Epithelial cell of prostate (primary cell): Measurements from ENCODE around the gene E2F3.
"Not testable (repeated sequence)": the region's sequence is repeated elsewhere in the genome, so short reads cannot be mapped to it uniquely, and the experiment has no call there.

Experiments used
- DNase-seq: peaks from one replicate; pipeline ENCODE4 v3.0.0-alpha.2; 2011; ENCODE audit warnings: low read depth, low spot score
- H3K27ac ChIP-seq: fragments of 450-650 bp; 2 replicates; pipeline ENCODE4 v1.5.1; 2017; ENCODE audit warnings: mild to moderate bottlenecking

The E2F3 gene

DNA sequence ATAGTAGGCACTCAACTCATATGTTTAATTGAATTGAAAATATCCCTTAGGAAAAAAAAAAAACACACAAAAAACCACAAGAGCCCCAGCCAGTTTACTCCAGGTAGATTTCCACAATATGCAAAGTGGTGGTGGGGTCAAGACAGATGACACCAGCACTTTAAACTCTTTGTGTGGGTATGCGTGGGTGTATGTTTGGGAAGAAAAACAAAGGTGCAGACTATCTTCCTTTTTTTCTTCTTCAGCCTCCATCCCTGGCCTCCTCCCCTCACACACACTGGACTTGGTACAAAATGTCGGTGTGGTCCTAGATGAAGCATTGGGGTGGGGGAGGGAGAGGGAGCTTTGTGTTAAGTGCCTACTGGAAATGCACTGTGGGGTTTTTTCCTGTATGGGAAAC, 90.4 kb downstream of the E2F3 start:
- H3K27ac ChIP-seq, result no peak overlapping the region
- no peak for DNase-seq

DNA sequence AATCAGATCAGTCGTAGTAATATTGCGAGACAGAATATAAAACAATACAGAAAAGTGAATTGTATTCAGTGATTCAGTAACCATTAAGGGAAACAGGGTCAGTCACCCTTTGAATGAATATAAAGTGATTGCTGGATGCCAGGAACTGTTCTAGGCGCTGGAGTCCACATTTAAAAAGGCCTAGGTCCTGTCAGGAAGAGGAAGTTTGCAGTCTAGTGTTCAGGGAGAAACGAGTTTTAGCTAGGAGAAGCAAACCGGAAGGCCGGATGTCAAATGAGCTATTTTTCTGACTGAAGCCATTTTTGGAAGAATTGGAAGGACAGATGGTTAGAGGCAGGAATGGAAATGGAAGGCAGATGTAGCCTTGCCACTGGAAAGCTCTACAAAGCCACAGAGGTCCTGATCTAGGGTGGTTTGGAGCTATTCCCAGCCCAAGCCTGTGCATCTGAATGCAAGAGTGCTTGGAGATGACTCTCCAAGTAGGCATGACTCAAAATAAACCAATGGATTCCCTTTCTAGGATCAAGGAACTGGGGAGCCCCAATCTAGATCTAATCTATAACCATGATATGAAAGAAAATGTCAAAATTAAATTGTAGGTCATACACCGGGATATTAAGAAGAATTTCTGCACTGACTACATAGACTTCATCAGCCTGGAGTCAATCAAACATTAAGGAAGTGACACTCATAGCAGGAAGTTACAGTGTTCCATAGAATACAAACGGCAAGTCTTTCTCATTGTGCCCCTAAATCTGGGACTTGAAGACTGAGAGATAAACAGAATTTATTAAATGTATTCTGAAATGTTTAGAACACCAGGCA, 95.7 kb downstream of the E2F3 start:
- no peak overlapping the region for H3K27ac ChIP-seq
- DNase-seq, result no peak

DNA sequence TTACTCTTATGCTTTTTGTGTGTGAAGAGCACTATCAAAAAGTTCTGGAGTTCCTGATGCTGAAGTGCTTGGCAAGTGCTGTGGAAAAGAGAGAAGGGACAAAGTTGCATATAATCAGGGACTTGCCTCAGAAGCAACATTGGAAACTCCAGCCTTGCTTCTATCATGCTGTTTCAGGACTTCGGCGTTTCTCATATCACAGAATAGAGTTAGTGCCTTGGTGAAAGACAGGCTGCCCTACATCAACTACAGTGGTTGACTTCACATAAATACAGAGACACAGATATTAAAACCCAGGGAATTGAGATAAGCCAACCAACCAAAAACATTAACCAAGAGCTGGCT, 96.3 kb downstream of the E2F3 start:
- DNase-seq, result no peak
- H3K27ac ChIP-seq, result no peak overlapping the region

DNA sequence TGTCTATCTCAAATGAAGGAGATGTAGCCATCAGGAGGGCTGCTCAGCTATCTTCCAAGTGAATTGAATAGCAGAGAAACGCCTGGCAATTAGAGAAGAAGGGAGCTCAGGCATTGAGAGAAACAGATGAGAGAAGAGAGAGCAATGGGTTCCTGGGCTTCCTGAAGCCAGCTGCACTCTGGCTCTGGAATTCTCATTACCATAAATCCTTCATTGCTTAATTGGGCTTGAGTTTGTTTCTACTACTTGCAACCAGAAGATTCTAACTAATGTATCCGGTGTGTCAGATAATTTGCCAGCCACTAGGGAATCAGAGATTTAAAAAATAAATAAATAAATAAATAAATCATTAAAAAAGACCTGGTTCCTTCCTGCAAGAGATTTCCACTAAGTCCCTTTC, 107.5 kb downstream of the E2F3 start:
- no peak for DNase-seq
- no peak overlapping the region for H3K27ac ChIP-seq

DNA sequence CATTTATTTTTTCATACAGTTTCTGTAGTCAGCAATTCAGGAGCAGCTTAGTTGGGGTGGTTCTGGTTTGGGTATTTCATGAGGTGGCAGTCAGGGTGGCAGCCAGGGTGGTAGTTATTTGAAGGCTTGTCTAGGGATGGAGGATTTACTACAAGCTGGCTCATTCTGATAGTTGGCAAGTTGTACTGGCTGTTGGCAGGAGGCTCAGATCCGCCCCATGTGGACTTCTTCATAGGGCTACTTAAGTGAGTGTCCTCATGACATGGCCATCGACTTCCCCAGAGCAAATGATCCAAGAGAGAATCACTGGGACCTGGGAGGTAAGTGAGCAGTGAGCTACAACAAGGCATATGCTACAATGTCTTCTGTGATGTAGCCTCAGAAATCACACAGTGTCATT, 110.2 kb downstream of the E2F3 start:
- DNase-seq, result no peak
- no peak overlapping the region for H3K27ac ChIP-seq

DNA sequence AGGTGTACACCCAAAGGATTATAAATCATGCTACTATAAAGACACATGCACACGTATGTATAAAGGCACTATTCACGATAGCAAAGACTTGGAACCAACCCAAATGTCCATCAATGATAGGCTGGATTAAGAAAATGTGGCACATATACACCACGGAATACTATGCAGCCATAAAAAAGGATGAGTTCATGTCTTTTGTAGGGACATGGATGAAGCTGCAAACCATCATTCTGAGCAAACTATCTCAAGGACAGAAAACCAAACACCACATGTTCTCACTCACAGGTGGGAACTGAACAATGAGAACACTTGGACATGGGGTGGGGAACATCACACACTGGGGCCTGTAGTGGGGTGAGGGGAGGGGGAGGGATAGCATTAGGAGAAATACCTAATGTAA, 123.5 kb downstream of the E2F3 start:
- H3K27ac ChIP-seq, DNase-seq: not testable (repeated sequence)

- H3K27ac ChIP-seq, DNase-seq: not testable (repeated sequence)
These were observed 127.4 kb downstream of the E2F3 start for GRCh38 chr6:20529086-20529448.

DNA sequence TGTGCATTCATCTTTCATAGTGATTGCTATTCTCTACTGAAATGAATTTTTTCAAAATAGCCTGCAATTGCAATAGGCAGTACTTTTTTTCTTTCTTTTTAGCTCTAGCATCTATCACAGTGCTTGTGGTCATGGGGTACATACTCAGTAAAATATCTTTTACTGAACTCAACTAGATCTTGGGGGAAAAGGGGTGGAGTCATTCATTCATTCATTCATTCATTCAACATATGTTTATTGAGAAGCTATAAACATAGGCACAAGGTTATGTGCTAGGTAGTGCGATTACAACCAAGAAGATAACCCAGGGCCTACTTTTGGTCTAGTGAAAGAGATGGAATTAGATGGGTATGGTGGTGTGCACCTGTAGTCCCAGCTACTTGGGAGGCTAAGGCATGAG, 131.2 kb downstream of the E2F3 start:
- no peak overlapping the region for H3K27ac ChIP-seq
- DNase-seq, result no peak

DNA sequence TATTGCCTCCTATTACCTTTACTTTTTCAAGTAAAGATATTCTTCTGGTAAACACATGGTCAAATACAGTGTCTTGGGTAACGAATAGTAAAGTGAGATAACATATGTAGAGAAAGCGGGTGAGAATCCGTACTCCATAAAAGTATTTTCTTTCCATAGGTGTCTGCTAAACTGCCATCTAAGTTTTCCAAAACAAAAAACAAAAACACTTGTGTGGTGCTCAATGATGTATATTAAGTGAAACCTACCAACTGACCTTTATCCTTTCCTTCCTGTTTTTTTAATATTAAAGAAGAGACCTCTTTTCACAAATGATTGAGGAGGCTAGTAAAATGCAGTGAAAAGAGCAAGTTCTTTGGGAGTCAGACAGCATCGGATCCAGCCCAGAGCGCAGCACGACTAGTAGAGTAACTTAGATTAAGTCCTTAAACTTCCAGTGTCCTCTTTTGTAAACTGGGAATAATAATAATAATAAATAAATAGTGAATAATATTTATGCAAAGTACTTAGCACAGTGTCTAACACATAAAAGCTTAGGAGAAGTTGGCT, 132.1 kb downstream of the E2F3 start:
- no peak for DNase-seq
- peak overlapping the region; percentile 62 for H3K27ac ChIP-seq

- DNase-seq, result peak; percentile 64
- peak within 1 kb of the TSS; percentile 62 for H3K27ac ChIP-seq
These were observed 132.9 kb downstream of the E2F3 start, which contains the start of gene CDKAL1 for GRCh38 chr6:20534295-20535262. Gene CDKAL1, plus strand, starts transcription at chr6:20534457. Its CDS starts 11,894 bp downstream, at chr6:20546351.

DNA sequence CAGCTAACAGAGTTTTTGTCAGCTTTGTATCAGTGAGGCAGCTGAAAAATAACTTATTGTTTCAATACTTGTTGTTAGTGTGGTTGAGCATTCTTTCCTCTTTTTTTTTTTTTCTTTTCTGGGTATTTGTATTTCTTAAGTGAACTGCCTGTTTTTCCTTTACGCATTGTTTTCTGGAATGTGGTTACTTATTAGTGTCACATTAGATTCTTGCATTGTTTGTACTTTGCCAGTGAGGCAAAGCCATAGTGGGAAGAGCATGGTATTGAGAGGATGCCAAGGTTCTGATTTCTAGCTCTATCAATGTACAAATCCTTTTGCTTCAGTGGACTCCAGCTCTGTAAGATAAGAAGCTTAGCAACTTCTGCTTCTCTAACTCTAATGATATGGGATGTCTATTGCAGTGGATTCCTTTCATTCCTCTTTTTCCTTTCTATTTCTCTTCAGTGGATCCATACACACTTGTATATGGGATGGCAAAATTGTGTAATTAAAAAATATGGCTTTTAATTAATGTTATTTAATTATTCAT, 136.5 kb downstream of the E2F3 start:
- no peak overlapping the region for H3K27ac ChIP-seq
- DNase-seq, result no peak

GRCh38 chr6:20538907-20539306, 137.2 kb downstream of the E2F3 start:
- H3K27ac ChIP-seq, result no peak overlapping the region
- no peak for DNase-seq

DNA sequence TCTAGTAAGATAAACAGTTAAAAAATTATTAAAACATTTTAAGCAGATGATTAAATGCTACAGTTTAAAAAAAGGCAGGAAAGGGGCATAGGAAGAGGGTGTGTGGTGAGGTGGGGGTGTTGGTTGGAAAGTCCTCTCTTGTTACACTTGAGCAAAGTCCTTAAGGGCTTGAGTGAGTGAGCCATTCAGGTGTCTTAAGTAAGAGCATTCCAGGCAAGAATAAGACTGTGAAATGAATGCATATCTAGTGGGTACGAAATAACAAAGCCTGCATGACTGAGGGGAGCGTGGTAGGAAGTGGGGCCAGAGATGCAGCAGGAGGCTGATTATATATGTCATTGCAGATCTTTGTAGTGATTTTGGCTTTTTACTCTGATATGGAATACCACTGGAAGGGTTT, 137.7 kb downstream of the E2F3 start:
- DNase-seq, result no peak
- H3K27ac ChIP-seq, result no peak overlapping the region

- H3K27ac ChIP-seq, result peak overlapping the region; percentile 79
- peak; percentile 36 for DNase-seq
These were observed 139.0 kb downstream of the E2F3 start for GRCh38 chr6:20540683-20541082.

DNA sequence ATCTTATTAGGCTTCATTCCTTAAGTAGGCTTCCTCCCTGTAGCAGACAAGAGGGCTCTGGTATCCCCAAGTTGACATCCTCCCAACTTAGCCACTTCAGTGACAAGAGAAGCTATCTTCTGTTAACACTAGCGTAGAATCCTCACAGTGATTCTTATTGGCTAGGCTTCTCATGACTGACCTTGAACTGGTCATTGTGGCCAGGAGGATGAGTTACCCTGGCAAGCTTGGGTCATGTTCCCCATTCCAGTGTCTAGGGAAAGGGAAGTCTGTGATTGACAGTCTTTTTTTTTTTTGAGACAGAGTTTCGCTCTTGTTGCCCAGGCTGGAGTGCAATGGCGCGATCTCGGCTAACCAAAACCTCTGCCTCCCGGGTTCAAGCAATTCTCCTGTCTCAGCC, 139.7 kb downstream of the E2F3 start:
- DNase-seq, result no peak
- H3K27ac ChIP-seq, result peak overlapping the region; percentile 79

- H3K27ac ChIP-seq, result peak overlapping the region; percentile 79
These were observed 141.4 kb downstream of the E2F3 start for GRCh38 chr6:20542927-20543602.

More at GRCh38 chr6:20542927-20543602, 141.4 kb downstream of the E2F3 start:
- DNase-seq, result peak; percentile 100
